HK-2 (cell line): Measurements from ENCODE around the gene SELENON.
A peak's percentile ranks its signal among the peaks of the same experiment; 100 is the strongest.

Experiments
- DNase-seq: peaks from one replicate; pipeline ENCODE4 v3.0.0-alpha.2; 2018; ENCODE audit not compliant: unreplicated experiment

Gene SELENON

DNA sequence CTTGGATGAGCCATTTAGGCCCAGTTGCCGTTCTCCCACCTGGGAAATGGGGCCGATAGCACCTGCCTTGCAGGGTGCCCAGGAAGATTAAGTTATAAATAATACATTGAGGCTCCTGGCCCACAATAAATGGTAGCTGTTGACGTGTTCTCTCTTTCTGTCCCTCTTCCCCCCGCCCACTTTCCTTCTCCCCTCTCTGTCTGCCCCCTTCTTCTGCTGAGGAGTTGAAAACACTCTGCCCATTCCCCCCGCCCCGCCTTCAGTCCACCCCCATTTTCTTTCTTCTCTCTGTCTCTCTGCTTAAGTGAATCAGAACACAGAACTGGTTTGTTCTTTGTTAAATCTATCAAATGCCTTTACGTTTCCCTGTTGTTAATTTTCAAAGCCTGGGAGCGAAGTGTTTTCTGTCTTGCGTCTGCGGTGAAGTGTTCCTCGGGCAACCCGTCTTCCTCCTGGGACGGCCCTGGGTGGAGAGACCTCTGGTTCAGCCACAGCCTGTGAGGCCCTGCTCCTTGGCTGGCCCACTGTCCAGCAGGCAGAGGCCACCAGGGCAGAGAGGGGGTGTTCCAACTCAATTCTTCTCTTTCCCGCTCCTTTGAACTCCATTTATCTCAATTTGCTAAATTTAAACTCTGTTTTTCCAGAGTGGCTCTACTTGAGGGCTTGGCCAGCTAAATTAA is 29.3 kb upstream of the SELENON start:
- DNase-seq = no peak

- peak; percentile 70 for DNase-seq
Observed at GRCh38 chr1:25771221-25772114, 28.5 kb upstream of the SELENON start.

DNA sequence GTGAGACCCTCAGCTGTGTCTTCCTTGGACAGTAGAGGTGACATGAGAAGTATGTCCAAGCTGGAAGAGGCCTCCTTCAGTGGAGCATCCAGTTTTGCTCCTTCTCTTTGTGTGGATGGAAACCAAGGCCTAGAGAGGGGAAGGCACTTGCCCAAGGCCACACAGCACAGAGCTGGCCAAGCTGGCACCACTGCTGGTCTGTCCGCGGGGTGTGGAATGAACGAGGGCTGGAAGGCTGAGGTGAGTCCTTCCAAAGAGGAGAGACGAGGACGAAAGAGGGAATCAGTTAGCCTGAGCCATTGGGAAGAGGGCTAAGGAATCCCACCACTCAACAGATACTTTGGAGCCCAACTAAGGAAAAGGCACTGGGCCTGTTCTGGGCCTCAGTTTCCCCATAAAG is 27.8 kb upstream of the SELENON start:
- no peak for DNase-seq

- DNase-seq = no peak
Observed at GRCh38 chr1:25772692-25773245, 27.2 kb upstream of the SELENON start.

- peak; percentile 40 for DNase-seq
Observed at GRCh38 chr1:25773441-25774125, 26.4 kb upstream of the SELENON start.

DNA sequence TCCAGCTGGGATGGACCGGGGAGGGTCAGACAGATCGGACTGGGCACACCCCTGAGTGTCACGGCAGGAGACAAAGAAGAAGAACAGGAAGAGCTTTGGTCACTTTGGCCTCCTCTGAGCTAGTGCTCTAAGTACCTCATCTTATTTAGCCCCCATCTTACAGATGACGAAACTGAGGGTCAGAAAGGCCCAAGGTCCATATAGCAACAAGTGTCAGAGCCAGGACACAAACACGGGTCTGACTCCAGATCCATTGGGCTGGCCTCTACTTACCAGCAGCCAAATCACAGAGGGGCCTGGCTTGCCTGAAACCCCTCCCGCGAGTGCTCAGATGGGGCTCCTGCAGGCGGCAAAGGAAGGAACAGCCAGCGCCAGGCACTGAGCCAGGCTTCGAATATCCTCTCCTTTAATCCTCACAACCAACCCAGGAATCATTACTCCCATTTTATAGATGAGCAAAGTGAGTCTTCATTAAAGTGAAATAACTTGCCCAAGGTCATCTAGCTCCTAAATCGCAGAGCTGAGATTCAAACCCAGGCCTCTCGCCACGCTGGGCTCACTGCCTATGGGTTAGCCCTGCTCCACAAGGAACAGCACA is 25.7 kb upstream of the SELENON start:
- DNase-seq = no peak

DNA sequence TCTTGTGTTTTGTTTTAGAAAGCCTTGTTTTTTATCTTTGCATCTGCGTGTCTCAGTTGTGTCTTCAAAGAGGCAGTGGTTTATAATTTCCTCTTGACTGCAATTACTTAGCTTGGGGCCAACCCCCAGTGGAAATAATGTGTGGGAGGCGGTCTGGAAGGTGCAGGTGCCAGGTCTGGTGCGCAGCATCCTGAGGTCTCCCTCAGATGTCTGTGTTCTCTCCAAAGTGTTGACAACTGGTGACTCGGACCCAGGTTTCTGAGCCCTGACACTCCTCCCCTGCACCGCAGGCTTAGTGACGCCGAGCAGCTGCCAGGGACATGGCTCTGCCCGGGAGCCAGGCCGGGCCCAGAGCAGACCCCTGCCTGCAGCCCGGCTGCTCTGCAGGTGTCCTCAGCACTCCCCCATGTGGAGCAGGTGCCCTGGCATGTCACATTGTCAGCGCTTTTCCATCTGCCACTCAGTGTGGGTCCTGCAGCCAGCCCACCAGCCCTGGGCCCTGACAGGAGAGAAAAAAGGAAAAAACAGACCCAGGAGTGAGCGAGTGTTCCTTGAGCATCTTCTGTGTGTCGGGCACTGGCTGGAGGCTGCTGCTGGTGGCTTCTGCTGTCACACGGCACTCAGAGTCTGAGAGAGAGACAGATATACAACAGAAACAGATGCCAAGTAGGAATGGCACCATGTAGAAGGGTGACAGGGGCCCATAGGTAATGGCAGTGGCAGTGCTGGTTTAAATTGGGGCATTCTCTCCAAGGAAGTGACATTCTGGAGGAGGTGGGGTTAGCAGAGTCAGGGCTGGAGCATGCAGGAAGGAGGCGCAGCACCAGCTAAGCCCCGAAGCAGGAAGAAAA is 24.8 kb upstream of the SELENON start:
- no peak for DNase-seq

DNA sequence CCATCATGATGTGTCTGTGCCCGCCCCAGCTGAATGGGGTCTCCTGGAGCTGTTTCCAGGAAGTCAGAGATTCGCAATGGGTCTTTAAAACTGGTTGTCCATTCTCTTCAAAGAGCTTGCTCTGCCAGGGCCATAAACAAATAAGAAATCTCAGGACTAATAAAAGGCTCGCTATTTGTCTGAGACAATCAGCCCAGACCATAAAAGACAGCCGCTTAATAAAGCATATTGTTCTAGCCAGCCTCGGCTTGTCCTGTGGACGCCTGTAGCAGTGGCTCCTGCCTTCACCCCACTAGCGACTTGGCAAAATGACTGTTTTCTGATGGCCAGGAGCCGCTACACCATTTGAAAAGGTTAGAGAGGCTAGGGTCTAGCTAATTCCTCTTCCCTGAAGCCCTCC is 20.6 kb upstream of the SELENON start:
- DNase-seq = no peak

GRCh38 chr1:25779894-25780293 is 20.1 kb upstream of the SELENON start:
- DNase-seq = no peak

DNA sequence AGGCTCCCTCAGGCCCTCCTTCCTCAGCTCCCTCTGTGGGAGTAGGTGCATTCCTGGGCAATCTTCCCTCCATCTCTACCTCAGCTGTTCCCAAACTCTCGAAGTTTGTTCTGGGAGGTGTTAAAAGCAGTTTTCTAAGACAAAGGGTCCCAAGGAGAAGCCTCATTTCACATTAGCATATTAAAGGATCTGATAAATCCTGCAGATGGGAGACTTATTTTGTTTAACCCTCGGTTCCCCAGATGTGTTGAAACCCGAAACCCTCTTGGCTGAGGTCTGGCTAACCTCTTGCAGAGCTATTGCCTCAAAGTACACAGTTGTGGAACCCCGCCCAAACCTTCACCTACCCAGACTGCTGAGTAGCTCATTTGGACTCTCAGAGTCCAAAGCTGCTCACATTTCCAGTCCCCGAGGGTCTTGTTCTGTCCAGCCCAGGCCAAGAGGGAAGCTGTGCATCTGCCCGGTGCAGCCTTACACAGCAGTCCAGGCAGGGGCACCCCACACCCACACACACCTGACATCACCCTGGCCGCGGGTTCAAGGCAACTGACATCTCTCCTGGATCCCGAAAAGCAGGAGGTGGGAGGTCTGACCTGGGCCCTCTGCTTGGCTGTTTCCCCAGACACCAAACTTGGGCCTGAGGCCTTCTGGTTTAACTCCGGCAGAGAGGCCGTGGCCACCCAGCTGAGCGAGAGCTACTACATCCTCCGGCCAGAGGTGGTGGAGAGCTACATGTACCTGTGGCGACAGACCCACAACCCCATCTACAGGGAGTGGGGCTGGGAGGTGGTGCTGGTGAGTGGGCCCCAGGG is 19.5 kb upstream of the SELENON start:
- DNase-seq = no peak

DNA sequence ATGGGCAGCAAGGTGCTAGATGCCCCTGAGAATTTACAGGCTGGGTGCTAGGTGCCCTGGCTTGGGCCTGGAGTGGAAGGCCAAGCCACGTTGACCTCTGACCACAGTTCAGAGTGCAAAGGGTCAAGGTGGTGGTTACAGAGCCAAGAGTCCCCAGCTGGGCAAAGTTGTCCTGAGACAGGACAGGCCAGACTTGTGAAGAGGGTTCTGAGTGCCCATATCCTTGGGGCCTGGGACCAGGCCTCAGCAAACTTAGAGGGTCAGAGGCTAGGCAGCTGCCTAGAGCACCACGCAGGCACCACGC is 18.9 kb upstream of the SELENON start:
- no peak for DNase-seq

GRCh38 chr1:25782608-25783201 is 17.3 kb upstream of the SELENON start:
- DNase-seq = no peak

GRCh38 chr1:25784575-25785051 is 15.4 kb upstream of the SELENON start:
- DNase-seq = no peak

GRCh38 chr1:25785333-25786067 is 14.5 kb upstream of the SELENON start:
- DNase-seq = no peak

- DNase-seq = no peak
Observed at GRCh38 chr1:25786887-25787759, 12.9 kb upstream of the SELENON start.

GRCh38 chr1:25787760-25788166 is 12.2 kb upstream of the SELENON start:
- no peak for DNase-seq

DNA sequence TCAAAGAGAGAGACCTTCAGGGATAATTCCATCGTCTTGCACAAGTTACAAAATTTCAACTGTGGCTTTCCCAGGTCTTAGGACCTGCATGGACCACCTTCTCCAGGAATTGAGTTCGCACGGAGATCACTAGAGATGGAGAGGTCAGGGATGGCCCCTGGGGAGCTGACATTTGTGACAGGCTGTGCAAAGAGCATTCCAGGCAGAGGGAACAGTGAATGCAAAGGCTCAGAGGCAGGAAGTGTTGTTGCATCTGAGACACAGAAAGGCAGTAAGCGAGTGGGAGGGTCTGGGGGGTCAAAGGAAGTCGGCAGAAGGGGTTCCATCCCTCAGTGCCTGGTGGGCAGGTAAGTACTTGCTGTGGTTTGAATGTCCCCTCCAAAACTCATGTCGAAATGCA is 9.5 kb upstream of the SELENON start:
- no peak for DNase-seq

DNA sequence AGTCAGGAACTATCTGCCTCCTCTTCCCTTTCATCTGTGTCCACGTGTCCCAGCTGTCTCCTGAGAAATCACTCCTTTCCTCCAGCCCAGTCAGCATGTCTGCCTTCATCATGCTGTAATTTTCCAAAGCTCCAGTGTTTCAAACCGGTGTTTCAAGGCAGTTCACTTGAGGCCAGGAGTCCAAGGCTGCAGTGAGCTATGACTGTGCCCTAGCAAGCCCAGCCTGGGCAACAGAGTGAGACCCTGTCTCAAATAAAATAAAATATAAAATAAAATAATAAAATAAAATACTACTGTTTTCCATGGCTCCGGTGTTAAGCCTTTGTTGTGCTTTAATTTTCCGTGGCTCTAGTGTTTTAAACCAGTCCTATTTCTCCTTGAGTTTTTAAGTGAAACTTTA is 7.9 kb upstream of the SELENON start:
- DNase-seq = no peak
